ENCODE data around the gene BOC.
A peak's percentile ranks its signal among the peaks of the same experiment; 100 is the strongest.

Gene BOC

GRCh38 chr3:113223475-113224281 is 12.3 kb downstream of the BOC start:
- H3K36me3 Mint-ChIP-seq (ENCODE audit: low read depth) = peaks cover 80% of the 10 kb centered on the region
- peaks cover 88% of the 10 kb centered on the region for H3K4me1 Mint-ChIP-seq
- TF ChIP-seq CTCF (IDR thresholded peaks at IDR 0.05; ENCODE audit: unreplicated experiment in 3 of 3) = no peak
- peak overlapping the region; percentile 47 to 78 (median 68) for H3K27ac Mint-ChIP-seq
- no peak overlapping the region for H3K4me3 Mint-ChIP-seq
- no peaks in the 10 kb centered on the region for H3K9me3 Mint-ChIP-seq
- no peaks in the 10 kb centered on the region for H3K27me3 Mint-ChIP-seq (ENCODE audit: low read depth)

GRCh38 chr3:113225286-113225685 is 13.9 kb downstream of the BOC start:
- Mint-ChIP-seq H3K9me3 (no peaks in the 10 kb centered on the region), H3K27me3 (ENCODE audit: low read depth) (no peaks in the 10 kb centered on the region), H3K4me3 (peak overlapping the region in 1 of 3 experiments; percentile 20), H3K4me1 (peaks cover 86% of the 10 kb centered on the region), H3K36me3 (ENCODE audit: low read depth) (peaks cover 71% of the 10 kb centered on the region), H3K27ac (peak overlapping the region in 2 of 3 experiments; percentile 54 to 56)
- no peak for TF ChIP-seq CTCF (IDR thresholded peaks at IDR 0.05; ENCODE audit: unreplicated experiment in 3 of 3)

- Mint-ChIP-seq H3K9me3 (no peaks in the 10 kb centered on the region), H3K4me1 (peaks cover 86% of the 10 kb centered on the region), H3K27me3 (ENCODE audit: low read depth) (no peaks in the 10 kb centered on the region), H3K36me3 (ENCODE audit: low read depth) (peaks cover 65% of the 10 kb centered on the region), H3K27ac (peak overlapping the region in 2 of 3 experiments; percentile 54 to 86), H3K4me3 (no peak overlapping the region)
- TF ChIP-seq CTCF (IDR thresholded peaks at IDR 0.05; ENCODE audit: unreplicated experiment in 3 of 3) = no peak
Measured at GRCh38 chr3:113226491-113226890, 15.1 kb downstream of the BOC start.

- H3K4me3 Mint-ChIP-seq = no peak overlapping the region
- H3K4me1 Mint-ChIP-seq = peaks cover 86% of the 10 kb centered on the region
- TF ChIP-seq CTCF (IDR thresholded peaks at IDR 0.05; ENCODE audit: unreplicated experiment in 3 of 3) = no peak
- peak overlapping the region in 2 of 3 experiments; percentile 54 to 86 for H3K27ac Mint-ChIP-seq
- no peaks in the 10 kb centered on the region for H3K27me3 Mint-ChIP-seq (ENCODE audit: low read depth)
- H3K9me3 Mint-ChIP-seq = no peaks in the 10 kb centered on the region
- H3K36me3 Mint-ChIP-seq (ENCODE audit: low read depth) = peaks cover 64% of the 10 kb centered on the region
Measured at GRCh38 chr3:113227146-113227545, 15.8 kb downstream of the BOC start.

- H3K27me3 Mint-ChIP-seq (ENCODE audit: low read depth) = no peaks in the 10 kb centered on the region
- no peak for TF ChIP-seq CTCF (IDR thresholded peaks at IDR 0.05; ENCODE audit: unreplicated experiment in 3 of 3)
- H3K36me3 Mint-ChIP-seq (ENCODE audit: low read depth) = peaks cover 63% of the 10 kb centered on the region
- H3K27ac Mint-ChIP-seq = peak overlapping the region; percentile 54 to 82 (median 64)
- no peaks in the 10 kb centered on the region for H3K9me3 Mint-ChIP-seq
- H3K4me3 Mint-ChIP-seq = peak overlapping the region; percentile 10 to 35 (median 30)
- H3K4me1 Mint-ChIP-seq = peaks cover 82% of the 10 kb centered on the region
Measured at GRCh38 chr3:113228498-113229286, 17.3 kb downstream of the BOC start.
